ENCODE data around the gene WNT16. TPM values are rescaled to one million over a fixed set of nuclear protein-coding genes. Genes with fewer than 3 reads are reported as not detected.

WNT16 gene
- total RNA-seq, 1 experiment from 2014 or later: 0.39 TPM

- DNase-seq (ENCODE audit: low read depth, low spot score) (peak; percentile 30), ATAC-seq (no peak)
- no peaks in the 10 kb centered on the region; the same call in none of the 2 replicates for H3K4me1 ChIP-seq (ENCODE audit: control insufficient read depth, insufficient read depth, low read length)
- BruUV-seq (replicated peaks): no TSS peak
- H3K9me3 ChIP-seq (ENCODE audit: control insufficient read depth, insufficient read depth, low read depth, low read length): no peaks in the 10 kb centered on the region
- peaks cover 23% of the 10 kb centered on the region; the same call in 1 of the 2 replicates for H3K36me3 ChIP-seq (ENCODE audit: control insufficient read depth, insufficient read depth, low read length)
- no peak overlapping the region for H3K4me3 ChIP-seq (ENCODE audit: low read depth in 2 of 2, low read length in 2 of 2)
- no peak overlapping the region for H3K27ac ChIP-seq (ENCODE audit: low read length)
- in situ Hi-C loops (cut with HindIII; ENCODE audit: low pct_unique_long_range_greater_than_20kb, low sequenced_read_pairs) (no loop called here), intact Hi-C loops (cut with micrococcal nuclease; ENCODE audit: unreplicated experiment) (loop anchor here (2.0 to 5.0 kb wide), 2 partner anchors 180 to 625 kb away; no protein-coding TSS in a partner anchor)
- ChIA-PET POLR2A (no interaction called here), CTCF (interaction anchor here (0.5 to 2.2 kb wide), 5 partner anchors 30 to 627 kb away, joined by 3 to 13 read pairs (median 3); partner anchors contain the start of gene FAM3C)
- H3K27me3 ChIP-seq (ENCODE audit: control insufficient read depth, insufficient read depth, low read length): no peaks in the 10 kb centered on the region
- TF ChIP-seq CTCF (IDR thresholded peaks at IDR 0.05): peak; percentile 75; the same call in 1 of the 2 replicates
- TF ChIP-seq SIN3A (IDR thresholded peaks at IDR 0.05; ENCODE audit: borderline replicate concordance, insufficient read depth, low read depth, low read length): no peak
- TF ChIP-seq REST (IDR thresholded peaks at IDR 0.05; ENCODE audit: insufficient read depth in 1 of 2, low read depth in 2 of 2, low read length in 1 of 2): no peak
These were observed 38.1 kb downstream of the WNT16 start for GRCh38 chr7:121366852-121367431.

GRCh38 chr7:121369462-121369861, 40.7 kb downstream of the WNT16 start:
- TF ChIP-seq CTCF (IDR thresholded peaks at IDR 0.05) (no peak), TCF7L2 (IDR thresholded peaks at IDR 0.05; ENCODE audit: low read depth, low read length) (no peak), SIN3A (IDR thresholded peaks at IDR 0.05; ENCODE audit: borderline replicate concordance, insufficient read depth, low read depth, low read length) (no peak), REST (IDR thresholded peaks at IDR 0.05; ENCODE audit: insufficient read depth in 1 of 2, low read depth in 2 of 2, low read length in 1 of 2) (no peak), POLR2AphosphoS5 (IDR thresholded peaks at IDR 0.05; ENCODE audit: low read depth, low read length) (no peak)
- Histone ChIP-seq H3K27me3 (ENCODE audit: control insufficient read depth, insufficient read depth, low read length) (no peaks in the 10 kb centered on the region), H3K27ac (ENCODE audit: low read length) (no peak overlapping the region), H3K36me3 (ENCODE audit: control insufficient read depth, insufficient read depth, low read length) (peaks cover 15% of the 10 kb centered on the region; the same call in 1 of the 2 replicates), H3K4me3 (ENCODE audit: low read depth in 2 of 2, low read length in 2 of 2) (no peak overlapping the region), H3K9me3 (ENCODE audit: control insufficient read depth, insufficient read depth, low read depth, low read length) (no peaks in the 10 kb centered on the region), H3K4me1 (ENCODE audit: control insufficient read depth, insufficient read depth, low read length) (no peaks in the 10 kb centered on the region; the same call in none of the 2 replicates)
- ATAC-seq: no peak
- ChIA-PET CTCF (no interaction called here), POLR2A (no interaction called here)
- intact Hi-C loops (cut with micrococcal nuclease; ENCODE audit: unreplicated experiment): loop anchor here (5.0 kb wide), 1 partner anchor 623 kb away; no protein-coding TSS in a partner anchor
- no TSS peak for BruUV-seq (replicated peaks)
- DNase-seq (ENCODE audit: low read depth, low spot score): no peak
- in situ Hi-C loops (cut with HindIII; ENCODE audit: low pct_unique_long_range_greater_than_20kb, low sequenced_read_pairs): no loop called here
